ENCODE results near the gene RINT1.
"Not testable (repeated sequence)": the region's sequence is repeated elsewhere in the genome, so short reads cannot be mapped to it uniquely, and the experiment has no call there.

Gene RINT1

GRCh38 chr7:105531792-105532671 is at the start of gene RINT1:
Gene RINT1, plus strand, starts transcription at chr7:105532201. Its CDS starts 115 bp downstream, at chr7:105532316.
- DNase-seq = peak; percentile 94 to 96

DNA sequence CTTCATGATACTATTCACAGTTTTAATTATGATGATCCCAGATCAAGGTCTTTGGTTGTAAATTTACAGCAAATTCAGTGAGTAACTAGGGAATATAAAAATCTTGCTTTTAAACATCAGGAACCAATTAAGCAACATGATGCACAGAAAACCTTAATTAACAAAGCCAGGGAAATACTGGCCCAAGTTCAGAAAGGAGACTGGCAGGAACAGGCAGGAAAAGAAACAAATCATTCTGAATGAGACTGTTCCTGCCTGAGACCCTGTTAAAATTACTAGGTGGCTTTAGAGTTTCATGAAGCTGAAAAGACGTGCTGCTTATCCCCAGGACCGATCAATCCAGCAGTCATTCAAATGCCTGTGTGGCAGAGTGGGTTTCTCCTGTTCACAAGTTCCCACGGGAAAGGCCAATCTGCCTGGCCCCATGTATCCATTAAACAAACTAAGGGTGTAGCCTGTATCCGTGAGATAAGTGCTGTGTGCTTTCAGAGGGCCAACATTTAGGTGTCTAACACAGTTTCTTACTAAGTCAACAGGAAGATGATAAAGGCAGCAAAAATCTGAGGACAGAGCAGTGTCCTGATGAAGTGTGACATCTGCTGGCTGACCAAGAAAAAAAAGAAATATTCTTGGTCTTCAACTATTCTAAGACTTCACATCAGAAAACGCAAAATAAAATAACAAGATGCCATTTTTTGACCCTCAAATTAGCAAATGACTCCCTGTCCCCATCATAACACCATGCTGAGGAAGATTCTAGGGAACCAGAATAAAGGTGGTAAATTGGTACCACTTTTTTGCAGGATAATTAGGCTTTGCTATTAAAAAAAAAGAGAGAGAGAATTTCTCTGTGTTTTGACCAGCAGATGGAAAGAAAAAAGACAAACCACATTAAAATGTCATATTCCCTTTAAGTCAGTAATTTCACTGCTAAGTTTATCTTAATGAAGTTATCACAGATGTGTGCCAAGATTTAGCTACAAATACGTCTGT is 44.1 kb upstream of the RINT1 start:
- no peak for DNase-seq

- DNase-seq = no peak
Observed at GRCh38 chr7:105489409-105489808, 42.6 kb upstream of the RINT1 start.

GRCh38 chr7:105493196-105493922 is 38.6 kb upstream of the RINT1 start:
- DNase-seq = no peak

DNA sequence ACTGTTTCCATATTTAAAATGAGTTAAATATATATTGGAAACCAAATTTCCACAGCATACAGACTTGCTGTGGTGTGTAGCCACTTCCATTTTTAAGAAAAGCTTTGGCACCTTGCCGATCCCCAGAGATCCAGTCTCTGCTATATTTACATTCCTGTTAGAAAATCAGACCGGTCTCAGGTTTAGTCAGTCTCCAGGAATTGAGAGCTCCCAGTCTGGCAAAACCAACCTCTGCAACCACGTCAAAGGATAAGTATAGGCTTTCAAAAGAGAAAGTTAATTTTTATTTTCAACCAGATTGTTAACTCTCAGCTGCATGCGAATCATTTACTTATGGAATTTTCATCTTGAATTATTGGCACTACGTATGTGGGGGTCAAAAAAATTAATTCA is 38.1 kb upstream of the RINT1 start:
- DNase-seq = no peak

GRCh38 chr7:105496521-105496920 is 35.5 kb upstream of the RINT1 start:
- no peak for DNase-seq

- no peak for DNase-seq
Observed at GRCh38 chr7:105497016-105497415, 35.0 kb upstream of the RINT1 start.

DNA sequence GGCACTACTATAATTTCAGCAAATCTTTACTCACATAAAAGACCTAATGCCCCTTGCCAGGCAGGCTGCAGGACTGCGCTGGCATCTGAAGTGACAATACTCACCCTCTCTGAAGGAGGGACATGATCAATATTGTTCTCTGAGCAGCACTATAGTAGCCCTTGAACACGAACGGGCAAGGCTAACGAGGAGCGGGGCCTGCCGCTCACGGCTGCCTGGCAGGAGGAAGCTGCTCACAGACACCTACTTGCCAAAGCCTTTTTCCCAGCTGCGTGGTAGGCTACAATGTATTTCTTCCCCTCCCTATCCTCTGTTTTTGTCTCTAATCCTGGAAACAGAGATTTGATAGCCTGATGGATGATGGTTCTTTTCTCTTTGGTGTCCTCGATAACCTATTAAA is 29.8 kb upstream of the RINT1 start:
- no peak for DNase-seq

- no peak for DNase-seq
Observed at GRCh38 chr7:105512415-105512814, 19.6 kb upstream of the RINT1 start.

GRCh38 chr7:105512926-105513526 is 19.0 kb upstream of the RINT1 start:
- DNase-seq = no peak

- not testable (repeated sequence) for DNase-seq
Observed at GRCh38 chr7:105515610-105516009, 16.4 kb upstream of the RINT1 start.

DNA sequence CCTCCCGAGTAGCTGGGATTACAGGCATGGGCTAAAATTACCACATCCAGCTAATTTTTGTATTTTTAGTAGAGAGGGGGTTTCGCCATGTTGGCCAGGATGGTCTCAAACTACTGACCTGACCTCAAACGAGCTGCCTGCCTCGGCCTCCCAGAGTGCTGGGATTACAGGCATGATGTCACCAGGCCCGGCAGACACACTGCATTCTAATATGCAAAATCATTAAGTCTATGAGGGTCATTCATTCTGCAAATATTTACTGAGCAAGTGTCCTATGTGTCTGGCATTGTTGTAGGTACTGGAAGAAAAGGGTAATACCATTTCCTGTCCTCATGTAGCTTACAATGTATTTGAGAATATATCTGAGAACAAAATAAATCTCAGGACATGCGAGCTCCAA is 12.6 kb upstream of the RINT1 start:
- no peak for DNase-seq

GRCh38 chr7:105520620-105521019 is 11.4 kb upstream of the RINT1 start:
- not testable (repeated sequence) for DNase-seq

DNA sequence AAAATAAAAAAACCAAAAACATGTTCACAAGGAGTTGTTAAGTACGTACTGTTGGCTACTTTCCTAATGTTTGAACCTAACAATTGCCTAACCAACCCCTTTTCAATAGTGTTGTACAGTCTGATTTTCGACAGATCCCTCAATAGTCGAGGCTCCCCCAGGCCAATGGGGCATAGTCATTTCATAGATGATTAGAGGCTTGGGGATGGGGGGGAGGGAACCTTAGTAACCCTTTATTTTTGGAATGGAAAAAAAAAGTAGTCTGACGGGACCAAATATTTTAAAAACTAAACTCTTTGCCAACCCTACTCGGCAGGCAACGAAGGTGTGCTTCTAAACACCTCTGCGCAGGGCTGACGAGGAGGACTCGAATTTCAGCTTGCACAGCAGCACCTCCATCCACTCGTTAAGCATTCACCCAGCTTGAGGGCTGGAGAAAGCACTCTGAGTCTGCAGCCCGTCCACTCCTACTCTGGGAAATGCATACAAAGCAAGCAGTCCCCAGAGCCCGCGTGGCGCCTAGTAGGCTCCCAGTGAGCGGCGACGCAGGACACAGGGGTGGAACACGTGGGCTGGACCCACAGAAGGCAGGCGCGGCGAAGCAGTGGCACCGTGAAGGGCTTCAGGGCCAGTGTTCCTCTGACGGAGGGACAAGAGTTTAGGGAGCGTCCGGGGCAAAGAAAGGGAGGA is 10.8 kb upstream of the RINT1 start:
- DNase-seq = peak; percentile 74 to 78

DNA sequence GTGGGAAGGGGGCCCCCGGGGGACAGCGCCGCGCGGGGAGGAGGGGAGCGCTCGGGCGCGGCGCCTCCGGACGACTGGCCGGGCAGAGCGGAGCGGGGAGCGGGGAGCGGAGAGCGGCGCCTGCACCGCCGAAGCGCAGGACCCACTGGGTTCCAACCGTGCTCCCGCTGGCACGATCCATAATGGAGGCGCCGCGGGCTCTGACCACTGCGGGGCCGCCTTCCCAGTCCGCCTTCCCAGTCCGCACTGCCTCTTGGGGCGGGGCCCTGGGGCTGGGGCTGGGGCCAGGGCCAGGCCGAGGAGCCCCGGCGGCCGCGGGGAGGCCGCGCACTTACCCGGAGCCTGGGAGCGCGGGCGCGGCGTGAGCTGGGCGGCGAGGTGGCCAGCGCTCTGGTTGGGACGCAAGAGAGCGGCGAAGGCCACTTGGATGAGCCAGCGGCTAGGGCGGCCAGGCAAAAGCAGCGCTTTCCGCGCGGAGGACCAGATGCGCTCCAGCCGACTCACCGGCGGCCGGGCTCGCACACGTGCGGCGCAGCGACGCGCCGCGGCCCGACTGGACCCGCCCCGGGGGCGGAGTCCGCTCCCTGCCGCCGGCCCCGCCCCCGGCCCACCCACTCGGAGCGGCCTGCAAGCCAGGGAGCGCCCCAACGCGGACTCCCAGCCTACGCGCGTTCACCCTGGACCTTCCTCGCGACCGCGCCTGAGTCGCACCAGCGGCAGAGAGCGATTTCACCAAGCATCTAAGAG is 10.1 kb upstream of the RINT1 start, which contains the start of gene PUS7:
TSS of gene PUS7 (minus strand) at position 555 of the 747 bp plus-strand sequence. CDS start 13,759 bp downstream, outside the sequence.
- DNase-seq = peak; percentile 90 to 92

GRCh38 chr7:105524423-105524822 is 7.6 kb upstream of the RINT1 start:
- DNase-seq = not testable (repeated sequence)

GRCh38 chr7:105524840-105525239 is 7.2 kb upstream of the RINT1 start:
- no peak for DNase-seq

DNA sequence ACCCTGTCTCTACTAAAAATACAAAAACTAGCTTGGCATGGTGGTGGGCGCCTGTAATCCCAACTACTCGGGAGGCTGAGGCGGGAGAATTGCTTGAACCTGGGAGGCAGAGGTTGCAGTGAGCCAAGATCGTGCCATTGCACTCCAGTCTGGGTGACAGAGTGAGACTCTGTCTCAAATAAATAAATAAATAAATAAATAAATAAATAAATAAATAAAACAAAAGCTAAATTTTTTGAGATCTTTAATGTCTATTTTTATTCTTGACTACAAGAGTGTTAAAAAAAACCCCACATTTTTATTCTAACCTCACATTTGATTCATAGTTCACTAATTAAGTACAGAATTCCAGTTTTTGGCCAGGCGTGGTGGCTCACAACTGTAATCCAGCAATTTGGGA is 4.3 kb upstream of the RINT1 start:
- DNase-seq = not testable (repeated sequence)

GRCh38 chr7:105530126-105530525 is 1.9 kb upstream of the RINT1 start:
- no peak for DNase-seq

- DNase-seq = no peak
Observed at GRCh38 chr7:105530546-105530945, 1.5 kb upstream of the RINT1 start.

Data from activated T-cell treated with anti-CD3 and anti-CD28 coated beads, Interleukin-2, amount 50 U/mL, for 48 hours (primary cell).